ENCODE measurements around the gene IFNG.

IFNG gene

DNA sequence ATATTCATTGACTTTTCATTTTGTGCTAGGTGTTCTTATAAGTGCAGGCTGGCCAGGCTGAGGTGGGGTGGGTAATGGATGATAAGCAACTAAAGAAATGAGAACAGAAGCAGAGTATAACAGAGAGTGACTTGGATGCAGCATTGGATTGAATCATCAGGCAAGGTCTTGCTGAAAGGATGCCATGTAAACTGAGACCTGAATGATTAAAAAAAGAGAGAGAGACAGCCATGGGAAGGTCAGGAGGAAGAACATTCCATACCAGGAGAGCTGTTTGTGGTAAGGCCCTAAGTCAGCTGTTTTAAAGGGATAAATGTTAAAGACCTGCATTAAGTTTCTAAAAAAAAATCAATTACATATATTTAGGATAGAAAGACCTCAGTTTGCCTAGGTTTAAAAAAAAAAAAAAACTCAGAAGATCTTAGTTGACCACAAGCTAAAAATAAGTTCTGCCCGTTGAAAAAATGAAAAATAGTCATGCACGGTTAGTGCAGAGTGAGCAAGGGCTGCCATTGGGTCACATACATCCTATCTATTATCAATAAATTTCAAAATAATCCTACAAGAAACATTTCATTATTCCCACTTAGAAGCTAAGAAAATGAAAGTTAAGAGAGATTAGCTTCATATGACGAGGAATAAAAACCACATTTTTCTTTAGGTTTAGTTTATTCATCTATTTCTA lies 37.2 kb downstream of the IFNG start:
- no peak overlapping the region for H3K27ac ChIP-seq
- TF ChIP-seq, protein P1, sequence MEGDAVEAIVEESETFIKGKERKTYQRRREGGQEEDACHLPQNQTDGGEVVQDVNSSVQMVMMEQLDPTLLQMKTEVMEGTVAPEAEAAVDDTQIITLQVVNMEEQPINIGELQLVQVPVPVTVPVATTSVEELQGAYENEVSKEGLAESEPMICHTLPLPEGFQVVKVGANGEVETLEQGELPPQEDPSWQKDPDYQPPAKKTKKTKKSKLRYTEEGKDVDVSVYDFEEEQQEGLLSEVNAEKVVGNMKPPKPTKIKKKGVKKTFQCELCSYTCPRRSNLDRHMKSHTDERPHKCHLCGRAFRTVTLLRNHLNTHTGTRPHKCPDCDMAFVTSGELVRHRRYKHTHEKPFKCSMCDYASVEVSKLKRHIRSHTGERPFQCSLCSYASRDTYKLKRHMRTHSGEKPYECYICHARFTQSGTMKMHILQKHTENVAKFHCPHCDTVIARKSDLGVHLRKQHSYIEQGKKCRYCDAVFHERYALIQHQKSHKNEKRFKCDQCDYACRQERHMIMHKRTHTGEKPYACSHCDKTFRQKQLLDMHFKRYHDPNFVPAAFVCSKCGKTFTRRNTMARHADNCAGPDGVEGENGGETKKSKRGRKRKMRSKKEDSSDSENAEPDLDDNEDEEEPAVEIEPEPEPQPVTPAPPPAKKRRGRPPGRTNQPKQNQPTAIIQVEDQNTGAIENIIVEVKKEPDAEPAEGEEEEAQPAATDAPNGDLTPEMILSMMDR (conservative IDR thresholded peaks at IDR 0.05), result no peak

DNA sequence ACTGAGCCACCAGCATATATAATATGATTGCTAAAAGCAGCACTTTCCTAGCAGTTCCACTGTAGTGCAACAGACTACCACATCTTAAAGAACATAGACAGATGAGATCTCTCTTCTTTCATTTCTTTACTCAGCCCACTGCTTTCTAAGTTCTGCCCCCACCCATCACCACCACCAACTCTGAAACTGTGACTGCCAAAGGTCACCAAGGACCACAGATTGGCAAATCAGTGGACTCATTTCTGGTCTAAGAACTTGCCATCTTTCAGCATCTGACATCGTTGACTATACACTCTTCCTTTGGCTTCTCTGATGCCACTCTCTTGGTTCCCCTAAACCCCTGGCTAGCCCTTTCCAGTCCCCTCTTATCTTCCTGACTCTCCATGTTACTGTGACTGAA lies 38.4 kb downstream of the IFNG start:
- H3K27ac ChIP-seq, result no peak overlapping the region
- TF ChIP-seq, protein P1 (conservative IDR thresholded peaks at IDR 0.05), result no peak

DNA sequence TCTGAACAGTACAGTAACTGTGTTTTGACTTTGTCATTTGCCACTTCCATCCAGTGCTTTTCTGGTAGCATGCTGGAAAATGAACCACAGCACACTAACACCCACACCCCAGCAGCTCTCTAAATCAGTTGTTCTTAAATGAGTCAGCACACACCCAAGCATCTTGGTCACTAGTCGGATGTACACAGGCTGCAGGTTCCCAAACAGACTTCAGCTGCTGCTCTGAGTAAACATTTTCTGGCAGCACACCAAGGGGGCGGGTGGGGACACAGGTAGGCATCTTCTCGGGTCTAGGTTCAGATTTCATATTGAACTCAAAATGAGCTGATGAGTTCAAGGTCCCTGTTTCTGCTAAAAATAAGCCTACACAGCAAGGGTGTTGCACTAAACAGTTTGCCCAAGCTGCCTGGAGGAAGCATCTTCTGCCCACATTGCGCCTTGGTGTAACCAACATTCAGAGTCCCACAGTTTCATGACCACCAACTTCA lies 39.8 kb downstream of the IFNG start:
- TF ChIP-seq, protein P1 (conservative IDR thresholded peaks at IDR 0.05), result no peak
- H3K27ac ChIP-seq, result no peak overlapping the region

DNA sequence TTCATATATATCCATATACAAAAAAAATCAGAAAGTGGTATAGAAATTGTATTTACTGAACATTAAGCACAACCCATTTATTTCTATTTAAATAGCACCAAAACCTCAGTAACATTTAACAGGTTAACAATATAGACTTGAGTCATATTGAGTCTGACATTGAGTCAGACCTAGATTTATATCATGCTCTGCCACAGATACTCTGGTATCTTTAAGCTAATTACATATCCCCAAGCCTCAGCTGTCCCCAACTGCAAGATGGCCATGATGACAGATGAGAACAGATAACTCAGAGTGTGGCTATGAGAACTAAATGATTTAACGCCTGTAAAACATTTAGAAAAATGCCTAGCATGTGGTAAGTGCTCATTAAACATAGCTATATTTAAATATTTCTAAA lies 40.3 kb downstream of the IFNG start:
- H3K27ac ChIP-seq, result no peak overlapping the region
- TF ChIP-seq, protein P1 (conservative IDR thresholded peaks at IDR 0.05), result no peak

DNA sequence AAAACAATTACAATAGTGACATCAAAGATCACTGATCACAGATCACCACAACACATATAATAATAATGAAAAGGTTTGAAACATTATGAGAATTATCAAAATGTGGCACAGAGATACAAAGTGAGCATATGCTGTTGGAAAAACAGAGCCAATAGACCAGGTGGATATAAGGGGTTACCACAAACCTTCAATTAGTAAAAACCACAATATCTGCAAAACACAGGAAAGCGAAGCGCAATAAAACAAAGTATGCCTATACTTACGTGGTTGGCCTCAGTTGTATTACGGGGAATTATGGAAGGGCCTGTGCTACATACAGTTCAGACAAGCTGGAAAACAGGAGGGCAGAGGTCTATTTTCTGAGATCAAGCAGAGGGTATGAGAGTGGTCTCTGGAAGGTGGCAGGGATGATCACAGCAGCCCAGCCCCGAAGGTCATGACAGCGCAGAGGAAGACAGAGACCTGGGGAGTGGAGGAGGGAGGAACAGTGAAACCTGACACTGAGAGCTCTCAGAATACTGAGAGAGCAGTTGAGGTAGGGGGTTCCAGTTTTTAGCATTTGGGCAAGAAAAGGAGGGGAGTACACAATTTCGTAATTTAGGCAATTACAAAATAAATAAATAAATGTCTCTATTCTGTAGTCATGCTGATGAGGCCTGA lies 41.3 kb downstream of the IFNG start:
- no peak overlapping the region for H3K27ac ChIP-seq
- TF ChIP-seq, protein P1 (conservative IDR thresholded peaks at IDR 0.05), result no peak

DNA sequence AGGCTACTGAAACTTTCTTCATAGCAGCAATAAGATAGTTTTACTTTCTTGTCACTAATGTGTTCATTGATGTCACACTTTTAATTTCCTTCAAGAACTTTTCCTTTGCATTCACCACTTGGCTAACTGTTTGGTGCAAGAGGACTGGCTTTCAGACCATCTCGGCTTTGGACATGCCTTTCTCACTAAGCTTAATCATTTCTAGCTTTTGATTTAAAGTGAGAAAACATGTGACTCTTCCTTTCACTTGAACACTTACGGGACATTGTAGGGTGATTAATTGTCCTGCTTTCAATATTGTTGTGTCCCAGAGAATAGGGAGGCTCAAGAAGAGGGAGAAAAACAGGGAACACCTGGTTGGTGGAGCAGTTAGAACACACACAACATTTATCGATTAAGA lies 41.9 kb downstream of the IFNG start:
- H3K27ac ChIP-seq, result no peak overlapping the region
- TF ChIP-seq, protein P1 (conservative IDR thresholded peaks at IDR 0.05), result no peak

DNA sequence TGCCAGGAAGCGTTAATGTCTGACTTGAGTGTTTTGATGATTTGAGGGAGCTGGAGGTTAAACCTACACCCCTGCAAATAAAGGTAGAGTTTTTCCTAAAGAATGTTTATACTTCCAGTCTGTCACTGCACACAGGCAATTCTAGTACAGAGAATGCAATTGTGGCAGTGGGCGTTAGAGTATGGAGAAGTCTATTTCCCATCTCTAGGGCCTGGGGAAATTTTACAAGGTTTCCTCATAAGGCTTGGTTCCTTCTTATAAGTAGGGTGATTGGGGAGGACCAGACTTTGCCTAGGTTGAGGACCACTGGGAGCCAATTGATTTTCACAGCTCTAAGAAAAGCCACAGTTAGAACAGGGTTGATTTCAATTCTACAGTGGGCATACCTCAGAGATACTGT lies 44.3 kb downstream of the IFNG start:
- no peak overlapping the region for H3K27ac ChIP-seq
- TF ChIP-seq, protein P1 (conservative IDR thresholded peaks at IDR 0.05), result no peak
